Ascending aorta (tissue), 2 donors: ENCODE results near the gene CCDC33. TPM values are rescaled to one million over a fixed set of nuclear protein-coding genes. Genes with fewer than 3 reads are reported as not detected.

Source experiments
- DNase-seq, 2 donors: peaks; one replicate each; pipeline ENCODE4 v3.0.0-alpha.2; 2019; ENCODE audit warnings: low spot score in 2 of 2
- H3K27ac ChIP-seq, 2 donors: fragments of 200-600 bp; sonication (generic); one replicate each; pipeline ENCODE4 v1.5.1; 2016 to 2017; ENCODE audit warnings: mild to moderate bottlenecking in 1 of 2
- H3K27me3 ChIP-seq: fragments of 200-600 bp; sonication (generic); one replicate; pipeline ENCODE4 v1.5.1; 2017
- H3K36me3 ChIP-seq, 2 donors: fragments of 200-600 bp; sonication (generic); one replicate each; pipeline ENCODE4 v1.5.1; 2016
- H3K4me1 ChIP-seq, 2 donors: fragments of 200-600 bp; sonication (generic); one replicate each; pipeline ENCODE4 v1.5.1; 2016 to 2017; ENCODE audit warnings: mild to moderate bottlenecking in 1 of 2
- H3K4me3 ChIP-seq, 2 donors: fragments of 200-600 bp; sonication (generic); one replicate each; pipeline ENCODE4 v1.5.1; 2016 to 2017; ENCODE audit warnings: mild to moderate bottlenecking in 1 of 2
- H3K9me3 ChIP-seq, 2 donors: fragments of 200-600 bp; sonication (generic); one replicate each; pipeline ENCODE4 v1.5.1; 2016
- CTCF ChIP-seq, 3 experiments: fragments of 200-600 bp in 2 of 3; fragments of 450-650 bp in 1 of 3; sonication (generic) in 2 of 3; IDR thresholded peaks; one replicate each; pipeline ENCODE4 v1.5.1; 2016 to 2019; ENCODE audit warnings: antibody characterized with exemption in 3 of 3, mild to moderate bottlenecking in 1 of 3, moderate library complexity in 1 of 3
- intact Hi-C: fragments of 100-400 bp; cut with DNase I; formaldehyde crosslinking; loops from one replicate; pipeline ENCODE4 v1.15.1; 2023
- total RNA-seq: library from RNA; depleted of rRNA; stranded (reverse); fragments of >200 nt; gene quantifications from one replicate; pipeline ENCODE4 v1.1.0, GENCODE V29; 2016

CCDC33 gene
- total RNA-seq, 1 donor from 2014 or later, result not detected

GRCh38 chr15:74333662-74334061, 97.5 kb downstream of the CCDC33 start:
- Histone ChIP-seq H3K27me3 (no peaks in the 10 kb centered on the region), H3K36me3 (no peaks in the 10 kb centered on the region), H3K9me3 (no peaks in the 10 kb centered on the region), H3K4me3 (no peak overlapping the region), H3K4me1 (no peaks in the 10 kb centered on the region), H3K27ac (no peak overlapping the region)
- TF ChIP-seq CTCF (IDR thresholded peaks at IDR 0.05), result no peak
- no peak for DNase-seq
- intact Hi-C loops, result no loop called here

GRCh38 chr15:74334127-74334526, 98.0 kb downstream of the CCDC33 start:
- no peaks in the 10 kb centered on the region for H3K36me3 ChIP-seq
- no peak for TF ChIP-seq CTCF (IDR thresholded peaks at IDR 0.05)
- DNase-seq, result no peak
- H3K4me1 ChIP-seq, result no peaks in the 10 kb centered on the region
- no peaks in the 10 kb centered on the region for H3K9me3 ChIP-seq
- no peak overlapping the region for H3K4me3 ChIP-seq
- H3K27ac ChIP-seq, result no peak overlapping the region
- H3K27me3 ChIP-seq, result no peaks in the 10 kb centered on the region
- intact Hi-C loops, result no loop called here

- Histone ChIP-seq H3K4me1 (no peaks in the 10 kb centered on the region), H3K27me3 (no peaks in the 10 kb centered on the region), H3K4me3 (no peak overlapping the region), H3K36me3 (no peaks in the 10 kb centered on the region), H3K9me3 (no peaks in the 10 kb centered on the region), H3K27ac (no peak overlapping the region)
- DNase-seq, result no peak
- intact Hi-C loops, result no loop called here
- no peak for TF ChIP-seq CTCF (IDR thresholded peaks at IDR 0.05)
These were observed 99.3 kb downstream of the CCDC33 start for GRCh38 chr15:74335396-74335795.

GRCh38 chr15:74336061-74337005, 100.2 kb downstream of the CCDC33 start:
- Histone ChIP-seq H3K27me3 (no peaks in the 10 kb centered on the region), H3K27ac (no peak overlapping the region), H3K4me3 (no peak overlapping the region), H3K4me1 (no peaks in the 10 kb centered on the region), H3K36me3 (no peaks in the 10 kb centered on the region), H3K9me3 (no peaks in the 10 kb centered on the region)
- TF ChIP-seq CTCF (IDR thresholded peaks at IDR 0.05), result no peak
- intact Hi-C loops, result no loop called here
- no peak for DNase-seq

GRCh38 chr15:74337146-74337545, 101.0 kb downstream of the CCDC33 start:
- no peak for TF ChIP-seq CTCF (IDR thresholded peaks at IDR 0.05)
- Histone ChIP-seq H3K27me3 (no peaks in the 10 kb centered on the region), H3K4me3 (no peak overlapping the region), H3K4me1 (no peaks in the 10 kb centered on the region), H3K36me3 (no peaks in the 10 kb centered on the region), H3K27ac (no peak overlapping the region), H3K9me3 (no peaks in the 10 kb centered on the region)
- DNase-seq, result no peak
- intact Hi-C loops, result no loop called here
